DND-41 (cell line): Measurements from ENCODE around the gene ZFP2.
"Not testable (repeated sequence)": the region's sequence is repeated elsewhere in the genome, so short reads cannot be mapped to it uniquely, and the experiment has no call there.

Experiments used
- ATAC-seq: fragments of 200-7000 bp; cut with Tn5 transposase; 3 replicates; pipeline ENCODE4 v1.9.1; 2021; ENCODE audit warnings: low read depth; ENCODE audit not compliant: insufficient read depth
- DNase-seq: peaks from one replicate; pipeline ENCODE4 v3.0.0-alpha.2; 2020
- H2AFZ ChIP-seq: 2 replicates; pipeline ENCODE4 v1.6.0; 2012; ENCODE audit warnings: low read depth, low read length
- H3K27ac ChIP-seq: 2 replicates; pipeline ENCODE4 v1.5.1; 2012; ENCODE audit warnings: low read length, inconsistent platforms
- H3K27me3 ChIP-seq: fragments of 200-600 bp; sonication (generic); 2 replicates; pipeline ENCODE4 v1.6.0; 2012; ENCODE audit warnings: low read length, mild to moderate bottlenecking, inconsistent platforms; ENCODE audit not compliant: insufficient read depth, poor library complexity
- H3K36me3 ChIP-seq: 2 replicates; pipeline ENCODE4 v1.5.1; 2012; ENCODE audit warnings: low read length, inconsistent platforms; ENCODE audit not compliant: insufficient read depth
- H3K4me1 ChIP-seq: 2 replicates; pipeline ENCODE4 v1.5.1; 2012; ENCODE audit warnings: mild to moderate bottlenecking, low read length; ENCODE audit not compliant: insufficient read depth
- H3K4me2 ChIP-seq: 2 replicates; pipeline ENCODE4 v1.6.0; 2012; ENCODE audit warnings: mild to moderate bottlenecking, moderate library complexity, low read length, inconsistent platforms; ENCODE audit not compliant: insufficient read depth
- H3K4me3 ChIP-seq, 2 experiments: fragments of 200-600 bp in 1 of 2; shearing (Covaris generic) in 1 of 2; 2 replicates each; pipeline ENCODE4 v1.5.1; 2012 to 2016; ENCODE audit warnings: inconsistent platforms in 2 of 2, low read length in 2 of 2, mild to moderate bottlenecking in 2 of 2, low read depth in 1 of 2, moderate library complexity in 1 of 2
- H3K79me2 ChIP-seq: 2 replicates; pipeline ENCODE4 v1.6.0; 2012; ENCODE audit warnings: low read length, inconsistent platforms; ENCODE audit not compliant: insufficient read depth
- H3K9ac ChIP-seq: 2 replicates; pipeline ENCODE4 v1.6.0; 2012; ENCODE audit warnings: low read depth, mild to moderate bottlenecking, inconsistent platforms, low read length, moderate library complexity
- H3K9me3 ChIP-seq: 2 replicates; pipeline ENCODE4 v1.5.1; 2012; ENCODE audit warnings: low read length, moderate library complexity, mild to moderate bottlenecking, inconsistent platforms; ENCODE audit not compliant: insufficient read depth, severe bottlenecking
- H4K20me1 ChIP-seq: 2 replicates; pipeline ENCODE4 v1.6.0; 2012; ENCODE audit warnings: low read length; ENCODE audit not compliant: insufficient read depth
- CTCF ChIP-seq: IDR thresholded peaks from 2 replicates; pipeline ENCODE4 v1.5.1; 2012; ENCODE audit warnings: borderline replicate concordance, low read length, moderate library complexity, mild to moderate bottlenecking; ENCODE audit not compliant: poor library complexity, severe bottlenecking; ENCODE audit errors: extremely low read depth
- EZH2 ChIP-seq: IDR thresholded peaks from 3 replicates; pipeline ENCODE4 v1.6.1; 2012; ENCODE audit warnings: borderline replicate concordance, low read depth, mild to moderate bottlenecking, moderate library complexity, low read length, inconsistent platforms; ENCODE audit not compliant: severe bottlenecking

Gene ZFP2

GRCh38 chr5:178866946-178867345, 28.8 kb upstream of the ZFP2 start:
- Histone ChIP-seq H3K9me3 (no peaks in the 10 kb centered on the region), H3K36me3 (peaks cover 89% of the 10 kb centered on the region)
- TF ChIP-seq EZH2, result no peak
- TF ChIP-seq CTCF, result no peak

GRCh38 chr5:178869577-178869976, 26.1 kb upstream of the ZFP2 start:
- peaks cover 92% of the 10 kb centered on the region for H3K36me3 ChIP-seq
- DNase-seq, result no peak
- peaks cover 7% of the 10 kb centered on the region for H3K9me3 ChIP-seq

More at GRCh38 chr5:178866946-178867345, 28.8 kb upstream of the ZFP2 start:
- peaks cover 5% of the 10 kb centered on the region; the same call in 1 of the 2 replicates for H4K20me1 ChIP-seq
- DNase-seq (no peak), ATAC-seq (no peak)
- H2AFZ ChIP-seq, result no peak overlapping the region
- H3K79me2 ChIP-seq, result peaks cover 34% of the 10 kb centered on the region
- H3K27me3 ChIP-seq, result no peaks in the 10 kb centered on the region
- no peak overlapping the region for H3K4me3 ChIP-seq
- no peak overlapping the region for H3K27ac ChIP-seq
- no peak overlapping the region for H3K4me2 ChIP-seq
- H3K9ac ChIP-seq, result no peak overlapping the region
- peaks cover 14% of the 10 kb centered on the region for H3K4me1 ChIP-seq

GRCh38 chr5:178870411-178870810, 25.3 kb upstream of the ZFP2 start:
- peaks cover 92% of the 10 kb centered on the region for H3K36me3 ChIP-seq
- no peaks in the 10 kb centered on the region for H3K27me3 ChIP-seq
- peaks cover 41% of the 10 kb centered on the region for H3K79me2 ChIP-seq
- H3K27ac ChIP-seq, result no peak overlapping the region
- peaks cover 16% of the 10 kb centered on the region for H3K9me3 ChIP-seq
- H3K4me1 ChIP-seq, result no peaks in the 10 kb centered on the region
- TF ChIP-seq CTCF (no peak), EZH2 (no peak)
- DNase-seq, result no peak
- H3K9ac ChIP-seq, result no peak overlapping the region
- ATAC-seq, result no peak
- no peak overlapping the region for H3K4me2 ChIP-seq
- no peaks in the 10 kb centered on the region; the same call in 1 of the 2 replicates for H4K20me1 ChIP-seq
- H2AFZ ChIP-seq, result no peak overlapping the region
- H3K4me3 ChIP-seq, result no peak overlapping the region

More at GRCh38 chr5:178869577-178869976, 26.1 kb upstream of the ZFP2 start:
- Histone ChIP-seq H3K4me3 (no peak overlapping the region), H3K4me1 (no peaks in the 10 kb centered on the region), H3K79me2 (peaks cover 33% of the 10 kb centered on the region), H3K27me3 (no peaks in the 10 kb centered on the region), H3K4me2 (no peak overlapping the region), H3K9ac (no peak overlapping the region), H3K27ac (no peak overlapping the region), H4K20me1 (no peaks in the 10 kb centered on the region; the same call in 1 of the 2 replicates), H2AFZ (no peak overlapping the region)
- TF ChIP-seq CTCF, result no peak
- no peak for TF ChIP-seq EZH2
- no peak for ATAC-seq

- no peak for ATAC-seq
- peaks cover 25% of the 10 kb centered on the region for H3K9me3 ChIP-seq
- no peaks in the 10 kb centered on the region for H4K20me1 ChIP-seq
- peaks cover 92% of the 10 kb centered on the region for H3K36me3 ChIP-seq
- H3K4me1 ChIP-seq, result no peaks in the 10 kb centered on the region
- DNase-seq, result no peak
- no peak overlapping the region for H2AFZ ChIP-seq
- H3K4me2 ChIP-seq, result no peak overlapping the region
- H3K79me2 ChIP-seq, result peaks cover 49% of the 10 kb centered on the region
- no peak overlapping the region for H3K9ac ChIP-seq
- H3K4me3 ChIP-seq, result no peak overlapping the region
- H3K27ac ChIP-seq, result no peak overlapping the region
- no peak for TF ChIP-seq CTCF
- TF ChIP-seq EZH2, result no peak
- no peaks in the 10 kb centered on the region for H3K27me3 ChIP-seq
These were observed 23.4 kb upstream of the ZFP2 start for GRCh38 chr5:178872302-178872701.

GRCh38 chr5:178883115-178883694, 12.5 kb upstream of the ZFP2 start:
- not testable (repeated sequence) for H2AFZ ChIP-seq, H4K20me1 ChIP-seq, H3K79me2 ChIP-seq, ATAC-seq, H3K27me3 ChIP-seq, H3K27ac ChIP-seq, DNase-seq, H3K9ac ChIP-seq, H3K4me1 ChIP-seq, H3K4me2 ChIP-seq, H3K4me3 ChIP-seq
- Histone ChIP-seq H3K36me3 (peaks cover 98% of the 10 kb centered on the region), H3K9me3 (peaks cover 69% of the 10 kb centered on the region)
